D341Med (cell line): ENCODE measurements around the gene RAB35.

Source experiments
- DNase-seq: peaks from one replicate; pipeline ENCODE4 v3.0.0; 2012; ENCODE audit warnings: low spot score

RAB35 gene

GRCh38 chr12:120116441-120116791 lies at the start of gene RAB35:
Gene RAB35, minus strand, starts transcription at chr12:120116753. Its CDS starts 103 bp downstream, at chr12:120116650.
- DNase-seq: no peak

GRCh38 chr12:120164293-120164692 lies 47.7 kb upstream of the RAB35 start:
- DNase-seq: no peak

GRCh38 chr12:120162763-120163162 lies 46.2 kb upstream of the RAB35 start:
- no peak for DNase-seq

GRCh38 chr12:120161852-120162251 lies 45.3 kb upstream of the RAB35 start:
- DNase-seq: no peak

- no peak for DNase-seq
Observed at GRCh38 chr12:120159509-120160237, 43.1 kb upstream of the RAB35 start.

- DNase-seq: no peak
Observed at GRCh38 chr12:120158351-120158750, 41.8 kb upstream of the RAB35 start.

GRCh38 chr12:120157678-120158077 lies 41.1 kb upstream of the RAB35 start:
- no peak for DNase-seq

GRCh38 chr12:120156315-120157259 lies 40.0 kb upstream of the RAB35 start:
- no peak for DNase-seq

- no peak for DNase-seq
Observed at GRCh38 chr12:120155072-120155471, 38.5 kb upstream of the RAB35 start.

- no peak for DNase-seq
Observed at GRCh38 chr12:120150919-120151525, 34.5 kb upstream of the RAB35 start.

- DNase-seq: no peak
Observed at GRCh38 chr12:120148011-120148410, 31.5 kb upstream of the RAB35 start.

- DNase-seq: no peak
Observed at GRCh38 chr12:120145164-120145563, 28.6 kb upstream of the RAB35 start.

GRCh38 chr12:120144215-120144614 lies 27.7 kb upstream of the RAB35 start:
- DNase-seq: no peak

- DNase-seq: no peak
Observed at GRCh38 chr12:120142231-120142877, 25.8 kb upstream of the RAB35 start.

- DNase-seq: no peak
Observed at GRCh38 chr12:120141336-120141735, 24.8 kb upstream of the RAB35 start.

GRCh38 chr12:120140603-120141002 lies 24.1 kb upstream of the RAB35 start:
- no peak for DNase-seq

- DNase-seq: no peak
Observed at GRCh38 chr12:120139958-120140357, 23.4 kb upstream of the RAB35 start.

GRCh38 chr12:120138366-120138765 lies 21.8 kb upstream of the RAB35 start:
- DNase-seq: no peak

GRCh38 chr12:120137833-120138232 lies 21.3 kb upstream of the RAB35 start:
- DNase-seq: no peak

- no peak for DNase-seq
Observed at GRCh38 chr12:120136093-120136770, 19.7 kb upstream of the RAB35 start.

GRCh38 chr12:120134307-120134980 lies 17.9 kb upstream of the RAB35 start:
- no peak for DNase-seq
